Measurements from ENCODE around the gene LHCGR.

DNA sequence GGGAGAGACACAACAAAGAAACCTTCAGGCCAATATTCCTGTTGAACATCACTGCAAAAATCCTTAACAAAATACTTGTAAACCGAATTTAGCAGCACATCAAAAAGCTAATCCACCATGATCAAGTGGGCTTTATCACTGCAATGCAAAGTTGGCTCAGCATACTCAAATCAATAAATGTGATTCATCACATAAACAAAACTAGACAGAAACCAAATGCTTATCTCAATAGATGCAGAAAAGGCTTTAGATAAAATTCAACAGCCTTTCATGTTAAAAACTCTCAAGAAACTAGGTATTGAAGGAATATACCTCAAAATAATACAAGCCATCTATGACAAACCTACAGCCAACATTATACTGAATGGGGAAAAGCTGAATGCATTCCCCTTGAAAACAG is 117.3 kb downstream of the LHCGR start:
- TF ChIP-seq, protein P1, sequence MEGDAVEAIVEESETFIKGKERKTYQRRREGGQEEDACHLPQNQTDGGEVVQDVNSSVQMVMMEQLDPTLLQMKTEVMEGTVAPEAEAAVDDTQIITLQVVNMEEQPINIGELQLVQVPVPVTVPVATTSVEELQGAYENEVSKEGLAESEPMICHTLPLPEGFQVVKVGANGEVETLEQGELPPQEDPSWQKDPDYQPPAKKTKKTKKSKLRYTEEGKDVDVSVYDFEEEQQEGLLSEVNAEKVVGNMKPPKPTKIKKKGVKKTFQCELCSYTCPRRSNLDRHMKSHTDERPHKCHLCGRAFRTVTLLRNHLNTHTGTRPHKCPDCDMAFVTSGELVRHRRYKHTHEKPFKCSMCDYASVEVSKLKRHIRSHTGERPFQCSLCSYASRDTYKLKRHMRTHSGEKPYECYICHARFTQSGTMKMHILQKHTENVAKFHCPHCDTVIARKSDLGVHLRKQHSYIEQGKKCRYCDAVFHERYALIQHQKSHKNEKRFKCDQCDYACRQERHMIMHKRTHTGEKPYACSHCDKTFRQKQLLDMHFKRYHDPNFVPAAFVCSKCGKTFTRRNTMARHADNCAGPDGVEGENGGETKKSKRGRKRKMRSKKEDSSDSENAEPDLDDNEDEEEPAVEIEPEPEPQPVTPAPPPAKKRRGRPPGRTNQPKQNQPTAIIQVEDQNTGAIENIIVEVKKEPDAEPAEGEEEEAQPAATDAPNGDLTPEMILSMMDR (IDR thresholded peaks at IDR 0.05; ENCODE audit: poor library complexity): no peak
- no peak for TF ChIP-seq EZH2 (IDR thresholded peaks at IDR 0.05; ENCODE audit: borderline replicate concordance)

Data from hepatocyte (in vitro differentiated cells).